Retinal pigment epithelial cell (primary cell): ENCODE results near the gene SLCO2A1.

Source experiments
- DNase-seq: peaks from one replicate; pipeline ENCODE4 v3.0.0-alpha.2; 2010; ENCODE audit warnings: low read depth
- H3K4me3 ChIP-seq: 2 replicates; pipeline ENCODE4 v1.5.1; 2011; ENCODE audit warnings: mild to moderate bottlenecking, low read length, control low read depth, moderate library complexity
- TF ChIP-seq, protein P1 (sequence below): conservative IDR thresholded peaks from 2 replicates; pipeline ENCODE4 v1.5.1; 2011; ENCODE audit warnings: low read depth, low read length, control low read depth, inconsistent platforms

SLCO2A1 gene

GRCh38 chr3:134009345-134010000 lies 20.3 kb downstream of the SLCO2A1 start:
- no peak for DNase-seq
- TF ChIP-seq, protein P1, sequence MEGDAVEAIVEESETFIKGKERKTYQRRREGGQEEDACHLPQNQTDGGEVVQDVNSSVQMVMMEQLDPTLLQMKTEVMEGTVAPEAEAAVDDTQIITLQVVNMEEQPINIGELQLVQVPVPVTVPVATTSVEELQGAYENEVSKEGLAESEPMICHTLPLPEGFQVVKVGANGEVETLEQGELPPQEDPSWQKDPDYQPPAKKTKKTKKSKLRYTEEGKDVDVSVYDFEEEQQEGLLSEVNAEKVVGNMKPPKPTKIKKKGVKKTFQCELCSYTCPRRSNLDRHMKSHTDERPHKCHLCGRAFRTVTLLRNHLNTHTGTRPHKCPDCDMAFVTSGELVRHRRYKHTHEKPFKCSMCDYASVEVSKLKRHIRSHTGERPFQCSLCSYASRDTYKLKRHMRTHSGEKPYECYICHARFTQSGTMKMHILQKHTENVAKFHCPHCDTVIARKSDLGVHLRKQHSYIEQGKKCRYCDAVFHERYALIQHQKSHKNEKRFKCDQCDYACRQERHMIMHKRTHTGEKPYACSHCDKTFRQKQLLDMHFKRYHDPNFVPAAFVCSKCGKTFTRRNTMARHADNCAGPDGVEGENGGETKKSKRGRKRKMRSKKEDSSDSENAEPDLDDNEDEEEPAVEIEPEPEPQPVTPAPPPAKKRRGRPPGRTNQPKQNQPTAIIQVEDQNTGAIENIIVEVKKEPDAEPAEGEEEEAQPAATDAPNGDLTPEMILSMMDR, result no peak
- no peak overlapping the region for H3K4me3 ChIP-seq

GRCh38 chr3:134008630-134009156 lies 21.0 kb downstream of the SLCO2A1 start:
- TF ChIP-seq, protein P1, result no peak
- DNase-seq, result no peak
- no peak overlapping the region for H3K4me3 ChIP-seq

DNA sequence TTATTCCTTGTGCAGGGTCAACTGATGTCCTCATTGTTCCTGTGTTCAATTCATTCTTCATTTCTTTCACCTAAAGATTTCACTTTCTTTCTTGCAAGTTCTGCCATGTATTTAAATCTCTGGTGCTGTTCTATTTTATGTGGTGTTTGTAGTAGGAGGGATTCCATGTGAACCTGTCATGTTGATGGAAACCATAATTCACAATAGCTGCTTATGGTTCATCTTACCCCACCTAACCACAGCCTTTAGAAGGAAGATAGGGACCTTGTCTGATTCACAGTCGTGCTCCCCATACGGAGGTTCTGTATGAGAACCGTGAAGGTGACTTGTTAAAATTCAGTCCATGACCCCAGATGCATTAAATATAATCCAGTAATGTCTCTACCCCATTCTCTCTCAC lies 21.9 kb downstream of the SLCO2A1 start:
- TF ChIP-seq, protein P1, result no peak
- H3K4me3 ChIP-seq, result no peak overlapping the region
- no peak for DNase-seq

DNA sequence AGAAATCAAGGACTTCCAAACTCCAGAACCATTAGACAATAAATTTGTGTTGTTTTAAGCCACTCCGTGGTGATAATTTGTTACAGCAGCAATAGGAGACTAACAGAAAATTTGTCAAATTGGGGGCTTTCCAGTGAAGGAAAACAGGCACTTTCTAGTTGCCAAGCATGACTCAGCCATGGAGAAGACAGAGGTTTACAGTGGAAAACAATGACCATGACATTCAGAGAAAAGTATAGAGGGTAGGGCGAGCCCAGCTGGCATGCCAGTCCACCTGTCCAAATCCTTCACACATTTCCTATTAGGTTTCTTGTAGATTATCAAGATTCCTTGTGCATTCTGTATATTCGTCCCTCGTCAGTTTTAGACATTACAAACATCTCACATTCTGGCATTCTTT lies 24.9 kb downstream of the SLCO2A1 start:
- TF ChIP-seq, protein P1, result no peak
- H3K4me3 ChIP-seq, result no peak overlapping the region
- no peak for DNase-seq

DNA sequence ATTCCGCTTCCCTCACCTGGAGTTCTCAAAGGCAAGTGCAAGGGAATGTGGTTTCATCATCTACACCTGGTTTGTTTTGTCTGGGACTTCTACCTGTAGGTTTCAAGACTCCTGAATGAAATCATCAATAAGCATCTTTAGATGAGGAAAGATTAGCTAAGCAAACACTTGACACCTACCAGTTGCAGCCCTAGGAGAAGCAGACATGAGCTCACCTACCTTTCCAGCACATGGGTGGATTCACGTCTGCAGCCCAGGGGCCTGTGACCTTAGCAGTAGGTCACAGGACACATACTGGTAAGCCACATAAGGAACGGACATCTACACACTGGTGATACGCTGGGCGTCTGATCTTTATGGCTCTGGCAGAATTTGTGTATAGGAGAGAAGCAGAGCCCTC lies 26.7 kb downstream of the SLCO2A1 start:
- no peak overlapping the region for H3K4me3 ChIP-seq
- no peak for DNase-seq
- TF ChIP-seq, protein P1, result no peak

- no peak overlapping the region for H3K4me3 ChIP-seq
- TF ChIP-seq, protein P1, result no peak
- DNase-seq, result no peak
These were observed 27.4 kb downstream of the SLCO2A1 start for GRCh38 chr3:134002306-134002705.

GRCh38 chr3:134001251-134001650 lies 28.5 kb downstream of the SLCO2A1 start:
- DNase-seq, result no peak
- TF ChIP-seq, protein P1, result no peak
- no peak overlapping the region for H3K4me3 ChIP-seq
